Measurements from ENCODE around the gene HOXB2.
"Not testable (repeated sequence)": the region's sequence is repeated elsewhere in the genome, so short reads cannot be mapped to it uniquely, and the experiment has no call there.

HOXB2 gene

DNA sequence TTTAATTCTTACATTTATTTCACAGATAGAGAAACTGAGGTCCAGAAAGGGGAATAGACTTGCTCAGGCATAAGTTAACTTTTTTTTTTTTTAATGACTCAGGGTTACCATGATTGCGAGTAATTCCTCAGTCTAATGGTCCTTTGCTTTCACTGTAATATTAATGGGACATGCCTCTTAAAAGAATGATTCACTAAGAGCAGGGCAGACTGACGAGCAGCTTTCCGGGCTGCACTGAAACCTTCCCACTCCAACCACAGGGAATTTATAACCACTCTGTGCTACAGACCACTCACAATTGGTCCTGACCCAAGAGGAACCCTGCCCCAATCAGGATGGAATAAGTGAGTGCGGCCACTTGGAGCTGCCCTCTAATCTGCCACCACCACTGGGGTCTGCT, 5.7 kb downstream of the HOXB2 start:
- DNase-seq = no peak

DNA sequence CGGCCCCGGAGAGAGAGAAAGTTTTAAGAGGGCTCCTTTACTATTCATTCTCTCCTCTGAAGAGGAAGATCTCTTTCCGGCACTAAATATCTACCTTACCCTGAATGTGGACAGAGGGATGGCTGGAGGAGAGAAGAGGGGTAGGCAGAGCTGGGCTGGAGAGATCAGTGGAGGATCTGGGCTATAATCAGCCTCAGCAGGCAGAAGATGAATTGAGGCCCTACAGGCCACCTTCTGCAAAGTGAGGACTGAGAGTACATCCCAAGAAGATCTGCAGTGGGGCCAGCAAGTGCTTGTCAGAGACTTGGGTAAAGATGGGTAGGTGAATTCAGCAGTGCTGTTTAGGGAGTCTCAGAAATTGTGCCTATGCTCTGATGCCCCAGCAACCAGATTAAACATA, 7.6 kb downstream of the HOXB2 start:
- DNase-seq = no peak

DNA sequence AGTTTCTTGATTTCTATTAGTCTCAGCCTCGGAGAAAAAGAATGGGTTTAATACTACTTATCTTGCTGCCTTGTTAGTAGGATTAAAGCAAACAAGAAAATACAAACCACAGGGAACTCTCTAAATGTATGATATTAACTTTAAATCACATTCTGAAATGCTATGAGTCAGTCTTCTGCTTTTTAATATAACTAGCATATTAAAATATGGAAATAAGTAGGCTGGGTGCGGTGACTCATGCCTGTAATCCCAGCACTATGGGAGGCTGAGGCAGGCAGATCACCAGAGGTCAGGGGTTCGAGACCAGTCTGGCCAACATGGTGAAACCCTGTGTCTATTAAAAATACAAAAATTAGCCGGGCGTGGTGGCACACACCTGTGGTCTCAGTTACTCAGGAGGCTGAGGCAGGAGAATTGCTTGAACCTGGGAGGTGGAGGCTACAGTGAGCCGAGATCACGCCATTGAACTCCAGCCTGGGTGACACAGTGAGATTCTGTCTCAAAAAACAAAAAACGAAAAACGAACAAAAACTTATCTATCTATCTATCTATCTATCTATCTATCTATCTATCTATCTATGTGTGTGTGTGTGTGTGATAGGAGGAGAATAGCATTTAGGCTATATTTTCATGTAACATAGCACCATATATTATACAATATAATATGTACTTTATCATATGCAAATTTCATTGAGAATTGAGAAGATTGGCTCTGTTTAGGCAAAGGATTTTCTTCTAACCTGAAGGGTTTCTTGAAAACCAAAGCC, 8.9 kb downstream of the HOXB2 start:
- not testable (repeated sequence) for DNase-seq

DNA sequence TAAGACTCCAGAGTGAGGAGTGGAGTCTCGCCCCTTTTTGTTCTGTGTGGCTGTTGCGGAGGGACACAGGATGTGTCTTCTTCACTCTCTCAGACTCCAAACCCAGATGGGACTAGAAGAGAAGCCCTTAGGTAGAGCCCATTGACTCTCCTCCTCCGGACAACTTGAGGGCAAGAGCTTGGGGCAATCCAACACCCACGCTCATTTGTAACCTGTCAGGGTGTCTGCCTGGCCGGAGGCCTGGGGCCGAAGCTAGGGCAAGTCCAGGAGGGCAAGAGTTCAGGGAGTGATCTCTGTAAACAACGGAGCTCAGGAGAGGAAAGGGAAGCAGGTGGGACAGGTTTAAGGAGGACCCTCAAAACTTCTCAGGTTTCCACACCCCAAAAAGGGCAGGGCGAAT, 12.6 kb downstream of the HOXB2 start:
- no peak for DNase-seq

DNA sequence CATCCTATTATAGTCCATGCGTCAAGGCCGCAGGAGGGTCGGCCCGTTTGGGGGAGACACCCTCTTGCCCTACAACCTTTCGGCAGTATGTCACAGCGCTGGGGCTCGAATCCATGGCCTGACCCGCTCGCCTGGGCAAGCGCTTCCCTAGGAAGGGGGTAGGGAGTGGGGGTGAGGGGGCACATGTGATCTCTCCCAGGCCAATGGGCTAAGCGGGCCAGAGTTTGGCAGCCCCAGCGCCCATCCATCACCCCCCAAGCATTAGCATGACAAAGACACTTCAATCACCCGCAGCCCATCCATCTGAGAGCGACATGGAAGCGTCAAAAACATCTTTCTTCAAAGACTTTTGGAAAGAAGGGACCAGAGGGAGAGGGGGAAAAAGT, 14.0 kb downstream of the HOXB2 start, which contains the start of gene HOXB1:
Gene HOXB1 (minus strand): TSS at position 125 of the 386 bp plus-strand sequence. CDS start 107 bp downstream, at position 18.
- DNase-seq = no peak

DNA sequence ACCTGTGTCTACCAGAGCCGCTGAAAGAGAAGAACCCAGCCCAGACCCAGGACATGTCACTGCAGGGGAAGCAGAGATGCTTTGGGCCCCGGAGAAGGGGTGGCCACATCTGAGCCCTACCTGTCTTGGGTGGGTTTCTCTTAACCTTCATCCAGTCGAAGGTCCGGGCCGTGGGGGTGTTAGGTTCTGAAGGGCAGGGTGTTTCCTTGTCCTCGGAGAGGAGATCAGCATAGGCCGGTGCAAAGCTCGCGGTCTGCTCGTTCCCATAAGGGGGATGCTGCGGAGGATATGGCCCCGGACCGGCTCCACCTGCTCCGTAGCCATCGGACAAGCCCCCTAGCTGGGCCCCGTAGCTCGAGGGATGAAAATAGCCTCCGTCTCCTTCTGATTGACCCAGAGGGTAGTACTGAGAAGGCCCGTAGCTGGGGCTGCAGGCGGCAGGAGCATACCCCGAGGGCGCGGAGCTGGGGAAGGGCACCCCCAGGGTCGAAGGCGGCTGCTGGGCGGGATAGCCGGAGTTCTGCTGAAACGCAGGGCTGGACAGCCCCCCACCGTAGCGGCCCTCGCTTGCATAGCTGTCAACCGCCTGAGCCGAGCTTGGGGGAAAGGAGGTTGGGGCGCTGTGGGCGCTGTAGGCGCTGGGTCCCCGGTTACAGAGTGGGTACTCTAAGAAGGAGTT, 14.6 kb downstream of the HOXB2 start:
- no peak for DNase-seq

DNA sequence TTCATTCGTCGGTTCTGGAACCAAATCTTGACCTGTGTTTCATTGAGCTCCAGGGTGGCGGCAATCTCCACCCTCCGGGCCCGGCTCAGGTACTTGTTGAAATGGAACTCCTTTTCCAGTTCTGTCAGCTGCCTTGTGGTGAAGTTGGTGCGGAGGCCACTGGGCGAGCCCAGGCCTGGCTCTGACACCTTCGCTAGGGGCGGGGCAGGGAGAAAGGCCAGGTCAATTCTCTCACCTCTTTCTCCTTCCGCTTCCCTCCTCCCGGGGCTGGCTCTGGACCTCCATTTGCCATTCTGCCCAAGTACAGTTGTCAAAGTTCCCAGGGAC, 15.3 kb downstream of the HOXB2 start:
- no peak for DNase-seq

DNA sequence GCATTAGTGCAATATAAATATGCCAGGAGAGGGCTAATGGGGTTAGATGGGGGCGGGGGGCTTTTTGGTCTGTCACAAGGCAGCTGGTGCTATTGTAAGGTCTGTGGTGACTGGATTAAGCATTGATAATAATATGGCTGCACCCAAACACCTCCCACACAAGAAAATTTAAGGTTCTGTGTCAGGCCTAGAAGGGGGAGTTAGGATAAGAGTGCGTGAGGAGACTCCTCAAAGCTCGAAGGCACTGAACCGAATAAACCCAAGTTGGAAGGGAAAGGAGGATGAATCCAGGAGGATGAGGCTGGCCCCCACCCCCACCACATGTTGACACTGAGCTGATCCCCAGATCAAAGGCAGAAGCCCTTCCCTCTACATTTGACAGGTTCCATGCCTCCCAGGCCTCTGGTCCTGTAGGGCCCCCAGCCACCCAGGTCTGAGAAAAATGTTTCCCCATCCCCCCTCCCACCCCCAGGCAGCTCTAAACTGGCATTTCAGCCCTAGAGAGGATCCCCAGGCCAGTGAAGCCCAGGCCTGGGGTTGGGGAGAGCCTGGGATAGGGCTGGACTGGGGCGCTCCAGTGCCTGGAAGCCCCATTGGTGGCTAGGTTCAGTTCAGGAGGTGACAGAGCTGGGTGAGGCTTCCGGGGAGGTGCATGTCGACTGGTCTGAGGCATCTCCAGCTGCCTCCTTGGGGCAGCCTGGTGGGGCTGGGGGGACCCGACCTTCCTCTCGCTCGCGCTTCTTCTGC, 15.8 kb downstream of the HOXB2 start:
- no peak for DNase-seq

DNA sequence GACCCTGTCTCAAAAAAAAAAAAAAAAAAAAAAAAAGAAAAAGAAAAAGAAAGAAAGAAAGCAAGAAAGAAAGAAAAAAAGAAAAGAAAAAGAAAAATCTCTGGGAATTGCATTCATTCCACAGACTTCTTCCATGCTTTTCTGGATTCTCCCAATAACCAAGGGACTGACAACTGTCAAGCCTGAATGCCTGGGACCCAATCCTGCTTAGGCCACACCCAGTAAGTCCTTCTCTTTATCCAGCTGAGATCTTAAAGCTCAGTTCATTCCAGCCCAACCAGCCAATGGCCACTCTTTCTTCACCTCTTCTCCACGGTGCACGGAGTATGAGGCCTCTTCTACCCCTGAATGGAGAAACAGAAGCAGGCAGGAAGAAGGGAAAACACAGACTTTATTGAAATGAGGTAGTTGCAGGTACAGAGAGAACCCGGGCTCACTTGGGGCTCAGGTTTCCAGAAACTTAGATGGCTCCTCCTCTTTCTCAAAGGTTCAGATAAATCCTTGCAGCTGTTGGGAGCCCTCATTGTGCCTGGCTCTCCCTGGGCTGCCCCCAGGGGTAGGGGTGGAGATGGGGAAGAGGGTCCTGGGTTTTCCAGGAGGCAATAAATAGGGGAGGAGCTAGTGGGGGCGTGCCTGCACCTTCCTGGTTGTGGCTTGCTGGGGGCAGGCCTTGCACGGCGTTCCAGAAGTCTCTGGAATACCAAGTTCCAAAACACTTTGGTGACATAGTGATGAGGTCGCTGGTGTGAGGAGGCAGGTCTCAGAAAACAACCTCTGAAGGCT, 16.6 kb downstream of the HOXB2 start:
- no peak for DNase-seq

DNA sequence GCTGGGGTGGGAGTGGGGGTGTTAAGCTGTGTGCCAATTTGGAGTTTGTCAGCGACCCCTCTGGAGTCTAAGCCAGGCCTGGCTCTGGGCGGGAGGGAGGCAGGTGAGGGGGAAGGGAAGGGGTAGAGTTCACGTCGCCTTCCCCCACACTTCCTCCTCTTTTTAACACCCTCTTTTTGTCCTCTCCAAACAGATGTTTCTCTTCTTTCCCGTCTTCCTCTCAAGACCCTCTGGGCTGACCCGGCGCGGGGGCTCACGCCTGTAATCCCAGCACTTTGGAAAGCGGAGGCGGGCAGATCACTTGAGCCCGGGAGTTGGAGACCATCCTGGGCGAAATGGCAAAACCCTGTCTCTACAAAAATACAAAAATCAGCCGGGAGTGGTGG, 17.4 kb downstream of the HOXB2 start:
- DNase-seq = no peak

DNA sequence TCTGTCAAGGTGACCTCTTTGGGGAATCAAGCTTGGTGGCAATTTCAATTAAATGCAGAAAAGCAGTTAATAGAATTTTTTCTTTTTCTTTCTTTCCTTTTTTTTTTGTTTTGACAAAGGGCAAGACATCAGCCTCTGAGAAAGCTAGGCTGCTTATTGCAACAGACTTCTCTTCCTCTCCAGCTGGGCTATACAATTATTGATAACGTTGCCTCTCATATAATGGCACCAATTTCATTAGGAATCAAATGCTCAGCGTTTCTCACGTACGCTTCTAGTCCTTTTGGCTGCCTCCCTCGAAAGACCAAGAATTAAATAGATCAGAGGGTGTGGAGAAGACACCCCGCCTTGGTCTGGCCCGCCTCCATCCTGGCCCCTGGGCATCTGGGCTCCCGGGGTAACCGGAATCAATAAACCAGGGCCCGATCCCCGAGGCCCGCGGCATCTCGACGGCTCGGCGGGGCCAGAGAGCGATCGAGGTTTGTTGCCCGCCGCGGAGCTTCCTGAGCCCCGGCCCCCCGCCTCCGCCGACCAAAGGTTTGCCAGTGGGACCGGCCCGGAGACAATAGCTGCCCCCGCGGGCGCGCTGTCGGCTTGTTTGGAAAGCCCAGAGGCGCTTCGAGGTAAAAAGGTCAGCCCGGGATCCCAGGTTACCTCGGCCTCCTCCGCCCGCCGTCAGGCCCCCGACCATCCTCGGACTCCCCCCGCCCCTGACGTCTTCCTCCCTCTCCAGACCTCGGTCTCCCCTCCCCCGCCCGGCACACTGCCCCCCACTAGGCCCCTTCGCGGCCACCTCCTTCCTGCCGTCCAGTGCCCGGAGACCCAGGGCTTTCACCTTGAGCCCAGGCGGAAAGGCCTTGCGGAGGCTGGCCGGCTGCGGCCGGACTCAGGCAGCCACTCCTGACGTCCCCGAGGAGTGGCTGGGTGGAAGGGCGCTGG, 18.0 kb downstream of the HOXB2 start:
- DNase-seq = no peak

DNA sequence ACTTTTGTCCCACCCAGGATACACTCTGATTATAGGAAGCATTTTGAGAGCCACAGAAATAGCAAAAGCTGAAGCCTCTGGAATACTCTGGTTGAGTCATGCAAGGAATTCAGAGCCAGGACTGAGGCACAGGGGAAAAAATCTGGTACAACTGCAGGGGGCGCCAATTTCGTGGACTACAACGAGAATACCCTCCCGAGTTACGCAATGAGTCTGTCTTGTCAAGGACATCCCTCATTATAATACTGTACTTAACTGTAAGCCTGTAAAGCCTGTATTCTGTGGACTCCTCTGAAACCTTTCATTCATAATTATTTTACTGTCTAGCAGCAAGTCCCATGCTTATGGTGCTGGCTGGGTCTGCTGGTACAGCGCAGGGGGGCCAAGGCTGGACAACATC, 21.9 kb downstream of the HOXB2 start:
- no peak for DNase-seq

DNA sequence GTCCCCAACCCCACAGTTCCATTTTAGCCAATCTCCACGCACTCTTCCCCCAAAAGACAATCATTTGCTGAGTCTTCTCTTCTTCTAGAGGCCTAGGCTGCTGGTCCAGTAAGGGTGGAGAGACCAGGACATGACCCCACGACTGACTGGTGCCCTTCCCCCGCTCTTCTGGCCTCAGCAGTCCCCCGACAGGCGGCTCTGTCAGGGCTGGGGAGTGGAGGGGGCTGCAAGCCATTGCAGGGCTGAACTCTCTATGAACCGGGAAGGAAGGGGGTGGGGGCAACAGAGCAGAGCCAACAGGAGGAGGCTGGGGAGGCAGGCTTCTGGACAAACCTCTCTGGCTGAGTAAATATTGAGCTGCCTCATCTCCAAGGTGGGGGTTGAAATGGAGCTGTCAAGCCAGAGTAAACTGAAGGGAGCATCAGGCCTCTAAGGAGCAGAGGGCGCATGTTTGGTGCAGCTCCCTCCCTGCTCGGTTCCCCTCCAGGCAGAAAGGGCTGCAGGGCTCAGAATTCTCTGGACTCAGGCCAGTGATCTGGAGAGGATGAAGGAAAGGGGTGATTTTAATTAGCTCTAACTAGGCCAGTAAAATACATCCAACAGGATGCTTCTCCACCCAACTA, 22.8 kb downstream of the HOXB2 start:
- peak; percentile 12 for DNase-seq

DNA sequence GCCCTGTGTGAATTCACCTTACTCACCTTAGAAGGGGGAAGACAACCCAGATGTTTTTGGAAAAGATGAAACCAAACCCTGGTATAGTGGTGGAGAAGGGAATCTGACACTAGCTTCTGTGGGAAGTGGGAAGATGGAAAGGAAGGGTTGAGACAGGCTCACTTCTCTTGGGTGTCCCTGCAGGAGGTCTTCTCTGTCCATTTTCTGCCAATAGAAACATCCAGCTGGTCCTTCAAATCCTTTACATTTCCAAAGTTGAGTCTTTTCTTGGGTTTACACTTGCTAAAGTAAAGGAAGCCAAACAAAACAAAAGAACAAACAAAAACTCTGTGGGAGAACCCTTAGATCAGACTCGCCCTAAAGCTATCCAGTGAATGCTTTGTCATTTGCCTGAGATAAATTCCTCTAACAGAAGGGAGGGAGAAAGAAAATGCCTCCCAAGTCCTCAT, 24.3 kb downstream of the HOXB2 start:
- DNase-seq = no peak

DNA sequence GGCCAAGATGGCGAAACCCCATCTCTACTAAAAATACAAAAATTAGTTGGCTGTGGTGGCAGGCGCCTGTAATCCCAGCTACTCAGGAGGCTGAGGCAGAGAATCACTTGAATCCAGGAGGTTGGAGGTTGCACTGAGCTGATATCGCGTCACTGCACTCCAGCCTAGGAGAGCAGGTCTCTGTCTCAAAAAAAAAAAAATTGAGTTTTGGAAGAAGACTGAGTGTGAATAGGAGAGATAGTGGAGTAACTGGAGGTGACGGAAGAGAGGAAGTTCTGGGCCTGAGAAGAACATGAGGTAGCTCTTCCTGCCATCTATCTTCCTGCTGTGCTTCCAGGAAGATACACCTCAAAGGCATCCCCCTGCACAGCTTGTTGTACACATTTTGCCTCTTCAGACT, 25.5 kb downstream of the HOXB2 start:
- no peak for DNase-seq

DNA sequence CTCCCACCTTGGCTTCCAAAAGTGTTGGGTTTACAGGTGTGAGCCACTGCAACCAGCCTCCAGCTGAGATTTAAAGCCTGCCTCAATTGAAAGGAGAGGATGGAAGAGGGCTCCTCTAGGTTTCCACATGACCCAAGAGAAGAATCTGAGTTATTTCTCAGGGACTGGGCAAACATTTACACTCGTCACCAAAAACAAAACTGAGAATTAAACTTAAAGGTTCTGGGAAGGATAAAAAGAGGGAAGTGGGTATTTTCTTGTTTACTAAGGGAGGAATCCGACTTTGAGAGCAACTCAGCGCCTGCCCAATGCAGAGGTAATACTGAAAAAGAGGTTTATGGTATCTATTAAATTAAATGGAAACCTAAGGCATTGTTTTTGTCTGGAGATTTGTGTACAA, 27.4 kb downstream of the HOXB2 start:
- no peak for DNase-seq

DNA sequence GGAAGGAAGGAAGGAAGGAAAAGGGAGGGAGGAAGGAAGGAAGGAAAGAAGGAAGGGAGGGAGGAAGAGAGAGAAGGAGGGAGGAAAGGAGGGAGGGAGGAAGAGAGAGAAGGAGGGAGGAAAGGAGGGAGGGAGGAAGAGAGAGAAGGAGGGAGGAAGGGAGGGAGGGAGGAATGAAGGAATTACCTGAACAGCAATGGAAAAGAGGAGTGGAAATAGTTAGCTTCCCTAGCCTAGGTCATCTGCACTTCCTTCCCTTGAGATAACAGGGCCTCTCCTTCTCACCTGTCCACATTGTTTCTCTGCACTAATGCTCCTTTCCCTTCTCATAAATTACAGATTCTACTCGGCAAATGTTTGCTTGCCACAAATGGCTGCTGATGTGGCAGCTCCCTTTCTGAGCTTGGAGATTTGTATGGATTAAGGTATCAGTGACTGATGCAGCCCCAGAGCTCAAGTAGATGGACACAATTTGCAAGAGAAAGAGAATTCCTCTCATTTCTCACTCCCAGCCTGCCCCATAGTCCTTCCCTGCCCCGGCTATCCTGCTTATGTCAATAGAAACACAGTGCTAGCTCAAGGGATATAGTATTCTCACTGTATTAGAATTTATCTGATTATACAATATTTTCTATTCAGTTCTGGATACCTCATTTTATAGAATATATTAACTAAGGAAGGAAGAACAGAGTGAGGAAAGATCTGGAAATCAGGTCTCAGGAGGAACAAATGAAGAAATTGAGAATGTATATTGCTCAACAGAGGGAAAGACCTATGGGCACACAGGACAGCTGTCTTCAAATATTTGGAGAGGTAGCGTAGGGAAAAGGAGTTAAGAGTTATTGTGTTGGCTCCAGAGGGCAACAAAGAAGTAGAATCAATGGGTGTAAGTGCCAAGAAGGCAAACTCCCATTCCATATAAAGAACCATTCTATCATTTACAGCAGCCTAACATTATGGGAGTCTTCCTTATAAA, 28.7 kb downstream of the HOXB2 start:
- no peak for DNase-seq

DNA sequence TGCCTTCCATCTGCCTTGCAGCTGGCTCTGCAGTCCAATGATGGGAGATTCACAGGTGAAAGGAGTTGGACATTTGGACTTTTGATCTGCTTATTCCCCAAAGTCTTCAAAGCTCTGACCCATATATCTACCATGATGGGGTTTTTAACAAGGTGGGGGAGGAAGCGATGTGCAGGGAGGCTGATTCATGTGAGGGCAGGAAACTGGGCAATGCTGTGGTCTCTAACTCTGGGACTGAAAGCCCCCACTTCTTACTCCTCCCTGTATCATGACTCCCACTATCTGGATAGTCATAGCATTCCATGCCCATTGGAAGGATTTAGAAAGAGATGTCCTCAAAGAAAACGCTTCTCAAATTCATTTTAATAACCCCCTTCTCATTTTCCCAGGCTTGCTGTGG, 30.4 kb downstream of the HOXB2 start:
- no peak for DNase-seq

DNA sequence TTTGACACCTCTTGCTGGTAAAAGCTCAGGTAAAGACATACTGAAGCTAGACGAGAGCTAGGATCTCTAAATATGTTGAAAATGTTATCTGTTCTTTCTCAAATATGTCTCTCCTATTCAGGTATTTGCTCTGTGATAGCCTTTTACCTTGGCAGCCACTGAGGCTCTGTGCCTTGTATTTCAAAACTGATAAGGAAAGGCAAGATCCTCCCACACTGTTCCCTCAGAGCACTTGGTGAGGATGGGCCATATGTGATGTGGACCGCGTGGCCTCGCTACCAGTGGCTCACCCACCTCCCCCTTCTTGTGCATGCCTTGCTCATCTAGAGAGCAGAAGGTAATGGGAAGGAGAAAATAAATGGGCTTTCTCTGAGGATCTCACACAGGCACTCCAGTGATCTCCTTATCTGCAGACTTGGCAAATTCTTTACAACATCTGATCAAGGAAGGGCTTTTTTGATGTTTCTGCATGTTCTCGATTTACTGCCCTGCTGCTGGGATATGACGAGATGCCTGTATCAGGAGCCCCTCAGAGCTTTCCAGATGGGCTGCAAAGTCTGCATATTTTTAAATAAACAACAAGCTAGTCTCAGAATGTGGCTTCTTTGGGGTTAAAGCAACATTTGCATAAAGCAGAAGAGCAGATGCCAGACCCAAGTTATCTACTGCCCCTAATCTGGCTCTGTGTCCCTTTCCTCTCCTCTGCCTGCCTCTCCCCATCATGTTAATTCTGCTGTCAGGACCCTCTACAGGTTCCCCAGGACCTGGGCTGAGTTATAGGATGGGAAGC, 31.0 kb downstream of the HOXB2 start:
- DNase-seq = no peak
